GM18873 (cell line): ENCODE results near the gene CLOCK.
A peak's percentile ranks its signal among the peaks of the same experiment; 100 is the strongest.

Source experiments
- ATAC-seq: cut with Tn5 transposase; IDR thresholded peaks from one replicate; pipeline ENCODE4 v1.9.1; 2021; ENCODE audit warnings: mild to moderate bottlenecking, moderate library complexity, moderate number of reproducible peaks; ENCODE audit not compliant: unreplicated experiment, low FRiP score

The CLOCK gene

GRCh38 chr4:55485821-55486220, 60.9 kb downstream of the CLOCK start:
- no peak for ATAC-seq

DNA sequence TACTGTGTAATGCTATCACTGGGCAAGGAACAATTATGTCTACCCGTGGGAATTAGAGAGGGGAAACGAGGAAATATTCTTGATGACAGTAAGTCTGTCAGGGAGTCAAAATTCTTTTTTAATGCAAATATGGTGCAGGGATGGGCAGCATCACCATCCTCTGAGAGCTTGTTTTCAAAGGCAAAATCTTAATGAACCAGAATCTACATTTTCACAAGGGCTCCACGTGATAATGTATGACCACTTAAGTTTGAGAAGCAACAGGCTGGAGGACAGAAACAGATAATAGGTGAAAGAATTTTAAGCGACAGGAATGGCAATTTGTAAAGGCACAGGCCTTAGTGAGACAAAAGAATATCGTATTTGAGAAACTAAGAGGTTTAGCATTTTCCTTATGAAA, 63.4 kb downstream of the CLOCK start:
- no peak for ATAC-seq

- no peak for ATAC-seq
Measured at GRCh38 chr4:55475394-55476243, 71.1 kb downstream of the CLOCK start.

DNA sequence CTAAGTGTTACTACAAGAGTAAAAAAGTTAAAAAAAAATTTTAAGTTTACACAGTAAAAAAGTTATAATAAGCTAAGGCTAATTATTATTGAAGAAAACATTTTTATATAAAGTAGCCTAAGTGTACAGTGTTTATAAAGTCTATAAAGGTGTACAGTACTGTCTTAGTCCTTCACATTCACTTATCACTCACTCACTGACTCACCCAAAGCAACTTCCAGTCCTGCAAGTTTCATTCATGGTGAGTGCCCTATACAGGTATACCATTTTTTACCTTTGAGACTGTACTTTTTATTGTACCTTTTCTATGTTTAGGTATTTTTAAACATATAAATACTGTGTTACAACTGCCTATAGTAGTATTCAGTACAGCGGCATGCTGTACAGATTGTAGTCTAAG, 76.7 kb downstream of the CLOCK start:
- ATAC-seq: no peak

DNA sequence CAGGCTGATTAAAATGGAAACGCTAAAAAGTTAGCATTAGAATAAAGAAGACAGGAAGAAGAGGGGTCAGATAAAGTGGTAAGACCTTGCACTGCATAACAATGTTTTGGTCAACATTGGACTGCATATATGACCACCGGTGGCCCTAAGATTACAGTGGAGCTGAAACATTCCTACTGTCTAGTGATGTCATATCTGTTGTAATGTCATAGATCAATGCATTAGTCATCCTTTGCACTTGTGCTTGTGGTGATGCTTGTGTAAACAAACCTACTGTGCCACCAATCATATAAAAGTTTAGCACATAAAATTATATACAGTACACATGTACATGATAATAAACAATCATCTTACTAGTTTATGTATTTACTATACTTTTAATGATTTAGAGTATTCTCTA, 78.0 kb downstream of the CLOCK start:
- ATAC-seq: no peak

DNA sequence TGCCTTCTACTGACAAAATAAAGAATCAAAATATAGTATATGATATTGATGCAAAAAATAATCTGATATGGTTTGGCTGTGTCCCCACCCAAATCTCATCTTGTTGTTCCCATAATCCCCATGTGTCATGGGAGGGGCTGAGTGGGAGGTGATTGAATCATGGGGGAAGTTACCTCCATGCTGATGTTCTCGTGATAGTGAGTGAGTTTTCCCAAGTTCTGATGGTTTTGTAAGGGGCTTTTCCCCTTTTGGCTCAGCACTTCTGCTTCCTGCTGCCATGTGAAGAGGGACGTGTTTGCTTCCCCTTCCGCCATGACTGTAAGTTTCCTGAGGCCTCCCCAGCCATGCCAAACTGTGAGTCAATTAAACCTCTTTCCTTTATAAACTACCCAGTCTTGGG, 80.7 kb downstream of the CLOCK start:
- ATAC-seq: no peak

DNA sequence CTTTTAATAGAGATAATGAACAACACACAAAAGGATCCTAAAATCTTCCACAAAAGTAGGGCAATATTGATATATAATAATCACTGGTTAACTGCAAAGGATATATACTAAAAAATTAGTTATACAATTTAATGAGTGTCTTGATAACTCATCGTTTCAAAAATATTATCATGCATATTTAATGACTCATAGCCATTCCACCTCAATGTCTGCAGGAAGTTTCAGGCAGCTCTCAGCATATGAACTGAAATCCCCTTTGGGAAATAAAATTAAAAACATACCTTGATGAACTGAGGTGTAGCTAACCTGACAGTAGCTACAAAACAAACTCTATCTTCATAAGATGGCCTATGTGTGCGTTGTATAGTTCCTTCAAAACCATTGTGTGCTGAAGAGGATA, 88.1 kb downstream of the CLOCK start:
- no peak for ATAC-seq

DNA sequence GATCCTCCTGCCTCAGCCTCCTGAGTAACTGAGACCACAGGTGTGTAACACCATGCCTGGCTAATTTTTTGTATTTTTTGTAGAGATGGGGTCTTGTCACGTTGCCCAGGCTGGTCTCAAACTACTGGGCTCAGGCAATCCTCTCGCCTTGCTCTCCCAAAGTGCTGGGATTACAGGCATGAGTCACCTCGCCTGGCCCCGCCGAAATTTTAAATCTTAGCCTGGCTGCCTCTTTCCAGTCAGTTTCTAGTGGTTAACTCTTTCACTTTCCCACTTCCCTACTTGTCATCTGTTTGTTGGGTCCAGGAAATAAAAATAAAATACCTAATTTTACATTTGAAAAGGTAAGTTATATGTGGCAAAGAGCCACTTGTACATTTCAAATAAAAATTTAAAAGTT, 88.5 kb downstream of the CLOCK start:
- no peak for ATAC-seq

GRCh38 chr4:55450566-55450965, 96.1 kb downstream of the CLOCK start:
- no peak for ATAC-seq

GRCh38 chr4:55447831-55448230, 98.9 kb downstream of the CLOCK start:
- no peak for ATAC-seq

DNA sequence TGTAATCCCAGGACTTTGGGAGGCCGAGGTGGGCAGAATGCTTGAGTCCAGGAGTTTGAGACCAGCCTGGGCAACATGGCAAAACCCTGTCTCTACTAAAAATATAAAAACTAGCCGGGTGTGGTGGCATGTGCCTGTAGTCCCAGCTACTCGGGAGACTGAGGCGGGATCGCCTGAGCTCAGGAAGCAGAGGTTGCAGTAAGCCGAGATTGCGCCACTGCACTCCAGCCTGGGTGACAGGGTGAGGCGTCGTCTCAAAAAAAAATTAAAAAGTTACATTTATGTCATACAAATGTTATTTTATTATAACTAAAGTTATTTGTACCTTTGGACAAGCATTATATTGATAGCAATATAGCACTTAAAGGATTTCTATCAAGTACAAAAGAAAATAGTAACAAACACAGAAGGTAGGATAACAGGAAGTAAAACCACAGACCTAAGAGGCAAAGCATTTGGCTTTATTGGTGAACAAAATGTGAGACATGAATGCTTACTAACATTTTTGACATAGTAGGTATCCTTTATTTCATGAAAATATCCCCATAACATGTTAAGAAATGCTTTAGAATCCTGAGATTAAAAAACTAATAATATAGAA, 99.5 kb downstream of the CLOCK start:
- ATAC-seq: no peak

DNA sequence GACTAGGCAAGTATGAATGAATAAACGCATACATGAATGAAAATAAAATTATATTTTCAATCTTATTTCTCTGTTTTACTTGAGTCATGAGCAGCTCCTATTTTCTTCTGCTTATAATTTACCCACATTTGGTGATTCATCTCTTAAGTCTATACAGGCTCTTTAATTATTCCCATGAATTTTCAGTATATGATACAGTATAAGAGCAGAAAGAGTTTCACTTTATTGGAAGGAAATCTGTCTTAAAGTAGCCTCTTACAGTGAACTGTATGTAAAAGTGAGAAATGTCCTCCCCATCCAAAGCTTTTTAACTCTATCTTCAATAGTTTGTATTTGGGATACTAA, 100.2 kb downstream of the CLOCK start:
- no peak for ATAC-seq

DNA sequence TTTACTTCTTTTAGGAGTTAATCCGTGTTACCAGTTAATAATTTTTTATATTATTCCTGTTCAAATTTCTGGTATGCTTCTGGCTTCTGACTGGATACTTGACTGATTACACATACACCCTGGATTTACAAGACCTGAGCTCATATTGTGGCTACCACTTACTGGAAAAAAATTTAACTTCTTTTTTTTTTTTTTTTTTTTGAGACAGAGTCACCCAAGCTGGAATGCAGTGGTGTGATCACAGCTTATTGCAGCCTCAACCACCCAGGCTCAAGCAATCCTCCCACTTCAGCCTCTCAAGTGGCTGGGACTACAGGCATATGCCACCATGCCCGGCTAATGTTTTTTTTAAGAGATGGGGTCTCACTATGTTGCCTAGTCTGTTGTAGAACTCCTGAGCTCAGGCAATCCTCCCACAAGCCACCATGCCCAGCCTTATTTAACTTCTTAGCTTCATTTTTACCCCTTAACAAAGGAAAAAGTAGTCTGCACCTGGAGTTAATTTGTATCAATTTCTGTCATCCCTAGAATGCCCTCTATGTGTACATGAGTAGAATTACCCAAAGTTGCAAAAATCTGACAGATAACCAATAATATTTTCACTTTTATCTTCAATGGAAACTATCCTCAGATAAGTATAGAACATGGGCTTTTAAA, 100.7 kb downstream of the CLOCK start:
- no peak for ATAC-seq

GRCh38 chr4:55444827-55445226, 101.9 kb downstream of the CLOCK start:
- ATAC-seq: no peak

DNA sequence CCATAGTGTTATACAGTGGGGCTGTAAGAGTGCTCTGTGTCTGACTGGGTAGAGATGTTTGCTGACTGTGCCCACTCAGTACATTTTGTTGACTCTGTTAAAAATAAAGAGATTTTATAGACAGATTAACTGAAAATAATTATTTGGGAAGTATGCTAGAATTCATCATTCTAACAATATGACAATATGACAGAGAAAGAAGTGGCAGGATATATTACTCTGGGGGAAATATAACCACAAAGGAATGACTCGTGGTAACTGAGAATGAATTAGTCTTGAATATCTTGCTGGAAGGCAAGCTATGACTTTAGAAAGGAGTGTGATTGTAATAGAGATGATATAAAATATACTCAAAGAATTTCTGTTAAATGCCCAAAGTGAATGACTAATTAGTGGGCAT, 104.2 kb downstream of the CLOCK start:
- no peak for ATAC-seq

- ATAC-seq: no peak
Measured at GRCh38 chr4:55440786-55441185, 105.9 kb downstream of the CLOCK start.

GRCh38 chr4:55439023-55439422, 107.7 kb downstream of the CLOCK start:
- no peak for ATAC-seq

- ATAC-seq: no peak
Measured at GRCh38 chr4:55438314-55438713, 108.4 kb downstream of the CLOCK start.

- ATAC-seq: no peak
Measured at GRCh38 chr4:55437823-55438222, 108.9 kb downstream of the CLOCK start.

DNA sequence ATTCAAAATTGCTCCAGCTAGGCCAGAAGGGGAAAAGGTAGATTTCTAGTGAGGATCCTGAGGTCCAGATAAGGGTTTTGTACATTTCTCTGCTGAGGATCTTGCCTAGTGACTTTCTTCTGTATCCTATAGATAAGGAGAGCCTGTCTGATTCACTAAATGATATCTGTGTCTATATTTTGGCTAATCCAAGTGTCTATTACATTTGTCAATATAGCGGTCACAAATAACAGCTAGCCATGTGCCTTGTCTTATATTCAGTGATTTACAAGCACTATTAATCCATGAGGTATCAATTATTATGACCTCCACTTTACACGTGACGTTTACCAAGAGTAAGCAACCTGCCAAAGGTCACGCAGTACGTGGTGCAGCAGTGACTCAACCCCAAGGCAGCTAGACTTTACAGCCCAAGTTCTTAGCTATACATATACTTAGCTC, 109.3 kb downstream of the CLOCK start:
- no peak for ATAC-seq

- peak; percentile 72 for ATAC-seq
Measured at GRCh38 chr4:55435141-55435841, 111.4 kb downstream of the CLOCK start.
